Measurements from ENCODE around the gene CPLANE1.
A peak's percentile ranks its signal among the peaks of the same experiment; 100 is the strongest.
"Not testable (repeated sequence)": the region's sequence is repeated elsewhere in the genome, so short reads cannot be mapped to it uniquely, and the experiment has no call there.

Gene CPLANE1

DNA sequence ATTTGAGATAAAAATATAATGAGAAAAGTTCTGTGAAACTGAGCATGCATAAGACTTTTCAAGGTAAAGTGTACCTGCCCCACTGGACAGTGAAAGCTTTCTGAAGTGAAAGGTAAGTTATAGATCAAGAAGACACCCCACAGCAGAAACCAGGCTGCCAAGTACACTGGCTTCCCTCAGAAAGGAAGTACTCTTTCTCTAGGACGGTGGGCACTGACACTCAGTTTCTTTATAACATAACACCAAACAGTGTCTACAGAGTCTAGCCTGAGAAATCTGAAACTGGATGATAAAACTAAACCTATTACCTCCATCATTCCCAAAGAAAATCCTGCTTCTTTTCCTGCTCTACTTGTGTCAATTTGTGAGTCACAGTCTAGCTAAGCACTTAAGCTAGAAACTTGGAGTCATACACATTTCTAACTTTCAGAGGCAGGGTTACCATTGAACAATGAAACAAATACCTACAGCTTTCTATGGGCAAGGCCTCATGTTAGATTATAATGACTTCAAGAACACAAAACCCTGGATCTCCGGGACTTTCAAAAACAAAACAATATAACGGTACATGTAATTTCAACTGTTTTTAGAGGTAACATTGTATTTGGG is 136.7 kb downstream of the CPLANE1 start:
- no peak for DNase-seq

DNA sequence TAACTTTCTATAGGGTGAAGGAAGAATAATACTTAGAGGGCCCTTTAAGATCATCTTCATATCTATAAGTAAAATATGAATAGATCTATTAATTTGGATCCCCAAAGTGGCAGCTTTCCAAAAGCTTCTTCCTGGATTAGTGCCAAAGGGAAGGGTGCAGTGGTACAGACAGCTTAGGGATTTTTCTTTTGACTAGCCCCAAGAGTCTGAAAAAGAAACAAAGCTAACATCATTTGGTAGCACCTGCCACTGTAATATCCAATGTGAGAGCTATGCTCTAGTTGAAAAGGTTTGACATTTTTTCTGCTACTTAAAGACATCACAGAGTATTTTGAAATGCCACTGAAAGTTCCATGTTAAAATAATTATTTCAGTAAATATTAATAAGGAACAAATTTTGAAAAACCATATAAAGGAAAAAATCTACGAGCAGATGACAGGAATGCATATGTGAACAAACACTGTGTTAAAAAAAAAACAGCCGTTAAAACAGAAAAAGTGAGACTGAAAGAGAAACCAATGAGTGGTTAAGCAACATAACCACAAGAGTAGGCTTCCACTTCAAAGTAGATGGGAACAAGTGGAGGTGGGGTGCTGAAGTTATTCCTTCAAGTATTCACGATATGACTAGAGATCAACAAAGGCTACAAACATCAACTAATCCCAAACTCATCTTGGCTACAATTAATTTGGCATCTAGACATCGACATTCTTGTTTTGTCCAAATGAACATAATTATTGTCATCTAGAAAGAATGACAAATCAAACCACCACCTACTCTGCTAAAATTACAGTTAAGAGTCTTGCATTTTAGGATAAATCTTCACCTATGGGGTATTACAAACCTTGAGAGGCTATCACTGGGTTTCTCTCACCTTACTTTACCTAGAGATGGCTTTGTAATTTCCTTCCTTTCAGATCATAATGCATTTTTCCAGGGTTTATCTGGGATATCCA is 137.5 kb downstream of the CPLANE1 start:
- DNase-seq: no peak

DNA sequence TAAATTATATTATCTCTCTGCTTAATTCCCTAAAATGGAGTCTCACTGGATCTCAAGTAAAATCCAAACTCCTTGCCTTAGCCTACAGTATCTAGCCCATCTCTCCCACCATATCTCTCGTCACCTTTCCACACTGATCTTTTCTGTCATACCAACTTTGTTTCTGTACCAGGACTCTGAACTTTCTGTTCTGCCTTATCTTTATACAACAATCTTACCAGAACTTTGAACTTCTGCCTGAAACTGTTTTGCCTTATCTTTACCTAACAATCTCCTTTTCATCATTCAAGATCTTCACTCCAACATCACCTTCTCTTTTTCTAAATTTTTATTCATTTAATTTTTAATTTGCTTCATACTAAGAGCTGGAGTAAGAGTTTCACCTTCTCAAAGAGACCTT is 139.0 kb downstream of the CPLANE1 start:
- DNase-seq: no peak

GRCh38 chr5:37109338-37109737 is 139.8 kb downstream of the CPLANE1 start:
- no peak for DNase-seq

GRCh38 chr5:37103302-37103701 is 145.9 kb downstream of the CPLANE1 start:
- no peak for DNase-seq

GRCh38 chr5:37099267-37099666 is 149.9 kb downstream of the CPLANE1 start:
- DNase-seq: not testable (repeated sequence)

DNA sequence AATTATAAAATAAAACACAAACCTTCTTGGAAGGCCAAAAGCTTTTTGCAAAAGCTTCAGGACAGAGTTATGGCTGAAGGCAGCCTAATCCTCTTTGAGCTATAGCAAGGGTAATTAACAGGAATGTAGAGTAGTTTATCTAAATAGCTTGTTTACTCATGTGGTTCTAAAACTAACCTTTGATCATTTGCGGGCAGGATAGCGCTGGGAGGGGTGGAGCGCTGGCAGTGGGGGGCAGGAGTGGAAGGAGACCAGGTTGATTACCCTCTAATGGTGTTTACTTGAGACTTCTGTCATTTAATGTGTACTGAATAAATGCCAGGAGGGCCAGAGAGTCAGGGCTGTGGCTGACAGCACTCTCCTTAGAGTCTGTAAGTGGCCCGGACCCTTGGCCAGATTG is 155.4 kb downstream of the CPLANE1 start:
- not testable (repeated sequence) for DNase-seq

GRCh38 chr5:37090781-37091180 is 158.4 kb downstream of the CPLANE1 start:
- DNase-seq: no peak

- no peak for DNase-seq
These were observed 159.0 kb downstream of the CPLANE1 start for GRCh38 chr5:37090123-37090726.

- DNase-seq: no peak
These were observed 161.2 kb downstream of the CPLANE1 start for GRCh38 chr5:37088009-37088408.

- DNase-seq: peak; percentile 15
These were observed 162.6 kb downstream of the CPLANE1 start for GRCh38 chr5:37086466-37087173.

DNA sequence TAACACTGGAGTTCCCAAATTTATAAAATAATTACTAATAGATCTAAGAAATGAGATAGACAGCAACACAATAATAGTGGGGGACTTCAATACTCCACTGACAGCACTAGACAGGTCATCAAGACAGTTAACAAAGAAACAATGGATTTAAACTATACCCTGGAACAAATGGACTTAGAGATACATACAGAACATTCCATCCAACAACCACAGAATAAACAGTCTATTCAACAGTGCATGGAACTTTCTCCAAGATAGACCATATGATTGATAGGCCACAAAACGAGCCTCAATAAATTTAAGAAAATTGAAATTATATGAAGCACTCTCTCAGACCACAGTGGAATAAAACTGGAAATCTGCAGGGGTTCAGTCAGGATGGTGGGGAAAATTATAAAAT is 163.2 kb downstream of the CPLANE1 start:
- DNase-seq: not testable (repeated sequence)

DNA sequence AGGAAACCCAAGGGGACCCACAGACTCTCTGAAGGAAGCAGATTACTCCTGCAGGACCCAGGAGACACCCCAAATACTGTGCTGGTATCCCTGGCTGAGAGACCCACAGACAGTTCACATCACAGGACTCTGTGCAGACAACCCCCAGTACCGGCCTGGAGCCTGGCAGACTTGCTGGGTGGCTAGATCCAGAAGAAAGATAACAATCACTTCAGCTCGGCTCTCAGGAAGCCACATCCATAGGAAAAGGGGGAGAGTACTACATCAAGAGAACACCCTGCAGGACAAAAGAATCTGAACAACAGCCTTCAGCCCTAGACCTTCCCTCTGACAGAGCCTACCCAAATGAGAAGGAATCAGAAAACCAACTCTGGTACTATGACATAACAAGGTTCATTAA is 166.2 kb downstream of the CPLANE1 start:
- DNase-seq: not testable (repeated sequence)

GRCh38 chr5:37080697-37081096 is 168.5 kb downstream of the CPLANE1 start:
- no peak for DNase-seq

DNA sequence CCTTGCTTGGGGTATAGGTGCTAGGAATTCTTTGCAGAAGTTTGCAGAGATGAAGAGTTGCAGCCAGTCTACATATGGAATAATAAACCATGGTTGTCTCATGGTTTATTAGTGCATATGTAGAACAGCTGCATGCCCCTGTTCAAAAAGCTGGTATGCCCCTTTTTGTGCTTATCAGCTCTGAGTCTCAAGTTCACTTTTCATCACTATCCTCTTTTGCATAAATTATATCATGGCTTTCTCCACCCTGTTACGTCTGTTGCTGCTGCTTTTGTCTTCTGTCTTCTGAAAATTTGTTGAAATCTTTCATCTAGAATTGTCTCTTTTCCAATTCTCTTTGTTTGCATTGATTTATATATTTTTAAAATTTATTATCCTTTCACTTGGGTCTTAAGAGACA is 172.0 kb downstream of the CPLANE1 start:
- no peak for DNase-seq

DNA sequence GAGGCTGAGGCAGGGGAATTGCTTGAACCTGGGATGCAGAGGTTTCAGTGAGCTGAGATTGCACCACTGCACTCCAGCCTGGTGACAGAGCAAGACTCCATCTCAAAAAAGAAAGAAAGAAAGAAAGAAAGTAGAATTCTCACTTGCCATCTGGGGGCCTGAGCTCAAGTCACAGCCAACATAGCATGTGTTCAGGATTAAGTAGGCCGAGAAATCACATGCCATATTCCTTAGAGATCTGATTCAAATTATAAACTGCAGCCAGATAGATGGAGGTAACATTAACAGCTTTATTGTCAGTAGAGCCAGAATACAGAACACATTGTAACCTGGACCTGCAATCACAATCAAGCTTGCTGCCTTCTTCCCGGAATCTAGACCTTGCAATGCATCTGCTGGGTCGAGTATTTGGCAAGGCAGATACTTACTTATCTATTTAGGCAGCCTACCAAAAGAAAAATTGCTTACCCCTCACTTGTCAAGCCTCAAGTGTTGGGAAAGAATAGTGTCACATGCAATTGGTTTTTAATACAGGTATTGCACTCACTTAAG is 173.7 kb downstream of the CPLANE1 start:
- DNase-seq: no peak

GRCh38 chr5:37071901-37072581 is 177.1 kb downstream of the CPLANE1 start:
- no peak for DNase-seq

GRCh38 chr5:37071487-37071886 is 177.7 kb downstream of the CPLANE1 start:
- DNase-seq: no peak

DNA sequence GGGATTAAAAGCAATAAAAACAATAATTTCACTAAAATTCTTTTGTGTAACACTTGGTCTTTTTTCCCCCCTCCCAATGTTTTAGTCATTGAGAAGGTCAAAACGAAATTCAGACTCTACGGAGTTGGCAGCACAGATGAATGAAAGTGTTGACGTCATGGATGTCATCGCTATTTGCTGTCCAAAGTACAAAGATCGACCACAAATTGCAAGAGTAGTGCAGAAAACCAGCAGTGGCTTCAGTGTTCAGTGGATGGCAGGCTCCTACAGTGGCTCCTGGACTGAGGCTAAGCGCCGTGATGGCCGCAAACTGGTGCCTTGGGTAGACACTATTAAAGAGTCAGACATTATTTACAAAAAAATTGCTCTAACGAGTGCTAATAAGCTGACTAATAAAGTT is 184.7 kb downstream of the CPLANE1 start:
- DNase-seq: no peak

- DNase-seq: no peak
These were observed 185.4 kb downstream of the CPLANE1 start for GRCh38 chr5:37063739-37064138.

DNA sequence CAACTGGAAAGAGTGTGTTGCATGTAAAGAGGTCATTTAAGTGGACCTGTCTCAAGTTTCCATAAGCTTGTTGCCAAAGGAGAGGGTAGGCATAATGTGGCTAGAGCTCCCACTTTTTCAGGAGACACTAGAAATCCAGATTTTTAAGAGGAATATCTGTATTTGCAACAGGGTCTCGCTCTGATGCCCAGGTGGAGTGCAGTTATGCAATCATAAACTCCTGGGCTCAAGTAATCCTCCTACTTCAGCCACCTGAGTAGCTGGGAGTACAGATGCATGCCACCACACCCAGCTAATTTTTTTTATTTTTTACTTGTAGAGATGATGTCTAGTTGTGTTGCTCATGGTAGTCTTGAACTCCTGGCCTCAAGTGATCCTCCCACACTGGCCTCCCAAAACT is 189.1 kb downstream of the CPLANE1 start:
- no peak for DNase-seq

- DNase-seq: no peak
These were observed 192.4 kb downstream of the CPLANE1 start for GRCh38 chr5:37056762-37057161.

All from DMS53 (cell line).